ENCODE data around the gene KLK12. TPM values are rescaled to one million over a fixed set of nuclear protein-coding genes. Genes with fewer than 3 reads are reported as not detected.

The KLK12 gene
- total and polyA plus RNA-seq, 11 donors = not detected

DNA sequence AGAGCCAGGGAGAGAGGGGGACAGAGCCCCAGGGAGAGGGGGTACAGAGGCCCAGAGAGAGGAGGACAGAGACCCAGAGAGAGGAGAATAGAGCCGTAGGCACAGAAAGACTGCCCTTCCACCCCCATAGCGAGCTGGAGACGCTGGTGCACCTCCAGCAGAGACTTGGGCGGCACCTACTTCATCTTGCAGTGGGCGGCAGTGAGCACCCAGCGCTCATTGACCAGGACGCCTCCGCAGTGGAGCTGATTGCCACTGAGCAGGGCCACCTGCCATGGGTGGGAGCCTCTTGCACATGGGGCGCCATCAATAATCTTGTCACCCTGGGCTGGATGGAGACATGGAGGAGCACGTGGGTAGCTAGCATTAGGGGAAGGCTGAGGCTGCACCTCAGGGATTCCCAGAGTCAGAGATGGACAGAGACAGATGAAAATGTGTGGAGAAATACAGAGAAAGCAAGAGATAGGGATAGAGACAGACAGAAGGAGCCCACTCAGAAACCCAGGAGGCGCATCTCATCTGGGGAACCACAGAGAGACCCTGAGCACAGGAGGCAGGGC is 53.1 kb downstream of the KLK12 start:
- 56 to 64% (median 59%) methylated on average over 11 of the region's 11 CpGs for WGBS, 4 donors

DNA sequence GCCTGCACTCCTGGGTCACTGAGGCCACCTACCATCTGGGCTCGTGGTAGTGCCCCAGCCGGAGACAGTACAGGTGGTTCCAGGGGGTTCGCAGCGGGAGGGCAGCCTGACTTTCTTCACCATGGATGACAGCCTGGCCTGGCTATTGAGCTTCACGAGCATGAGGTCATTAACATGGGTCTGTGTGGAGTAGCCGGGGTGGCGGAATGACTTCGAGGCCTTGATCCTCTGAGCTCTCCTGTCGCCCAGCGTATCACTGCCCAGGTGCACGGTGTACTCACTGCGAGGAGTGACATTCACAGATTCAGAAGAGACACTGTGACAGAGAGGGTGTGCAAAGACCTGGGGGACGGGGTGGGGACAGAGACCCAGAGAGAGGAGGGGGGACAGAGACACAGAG is 54.6 kb downstream of the KLK12 start:
- ATAC-seq = no peak
- no peak for TF ChIP-seq POLR2A (IDR thresholded peaks at IDR 0.05)
- intact Hi-C loops (cut with DNase I) = no loop called here
- H3K4me3 ChIP-seq = no peak overlapping the region
- no peaks in the 10 kb centered on the region for H3K4me1 ChIP-seq
- no peak for DNase-seq
- peaks cover 0 to 41% (median 5%) of the 10 kb centered on the region in 9 donors for H3K27me3 ChIP-seq
- no peak overlapping the region for H3K27ac ChIP-seq
- H3K9me3 ChIP-seq = peaks cover 0 to 2% (median 0%) of the 10 kb centered on the region in 12 donors
- H3K36me3 ChIP-seq = no peaks in the 10 kb centered on the region
- WGBS, 4 donors = 52 to 61% (median 55%) methylated on average over 13 of the region's 13 CpGs

More for the DNA sequence above, 53.1 kb downstream of the KLK12 start:
- H3K4me1 ChIP-seq = no peaks in the 10 kb centered on the region
- H3K4me3 ChIP-seq = no peak overlapping the region
- H3K36me3 ChIP-seq = no peaks in the 10 kb centered on the region
- no peak overlapping the region for H3K27ac ChIP-seq
- intact Hi-C loops (cut with DNase I) = no loop called here
- ATAC-seq (no peak), DNase-seq (no peak)
- TF ChIP-seq CTCF (IDR thresholded peaks at IDR 0.05) (no peak), POLR2A (IDR thresholded peaks at IDR 0.05) (no peak)
- H3K27me3 ChIP-seq = peaks cover 0 to 35% (median 5%) of the 10 kb centered on the region in 9 donors
- H3K9me3 ChIP-seq = peaks cover 0 to 2% (median 0%) of the 10 kb centered on the region in 12 donors

GRCh38 chr19:50979758-50980157 is 55.0 kb downstream of the KLK12 start:
- Histone ChIP-seq H3K4me3 (no peak overlapping the region), H3K27ac (no peak overlapping the region), H3K27me3 (peaks cover 0 to 41% (median 5%) of the 10 kb centered on the region in 9 donors), H3K36me3 (no peaks in the 10 kb centered on the region), H3K9me3 (no peaks in the 10 kb centered on the region), H3K4me1 (no peaks in the 10 kb centered on the region)
- intact Hi-C loops (cut with DNase I) = no loop called here
- WGBS, 4 donors = 35 to 51% (median 38%) methylated on average over 5 to 8 of the region's 8 CpGs
- no peak for ATAC-seq
- TF ChIP-seq POLR2A (IDR thresholded peaks at IDR 0.05) (no peak), CTCF (IDR thresholded peaks at IDR 0.05) (no peak)
- DNase-seq = no peak

Other genes with a start within 250 kb of the KLK12 start
- not detected for gene ACP4, start 244.6 kb downstream of the KLK12 start, total RNA-seq
- gene ACP4, start 244.6 kb downstream of the KLK12 start, polyA plus RNA-seq = not detected
- 1 to 10 TPM in 1 of 9 donors, under 1 TPM in 3, not detected in 5; 0.53 to 1.4 (median 0.74) TPM for gene KLK1, start 211.2 kb downstream of the KLK12 start, total RNA-seq
- under 1 TPM; 0.50 to 0.51 TPM for gene KLK1, start 211.2 kb downstream of the KLK12 start, polyA plus RNA-seq
- not detected for gene KLK15, start 201.4 kb downstream of the KLK12 start, total RNA-seq
- not detected for gene KLK15, start 201.4 kb downstream of the KLK12 start, polyA plus RNA-seq
- gene KLK3, start 180.1 kb downstream of the KLK12 start, total RNA-seq = not detected
- gene KLK3, start 180.1 kb downstream of the KLK12 start, polyA plus RNA-seq = not detected
- gene KLK2, start 161.6 kb downstream of the KLK12 start, total RNA-seq = not detected
- gene KLK2, start 161.6 kb downstream of the KLK12 start, polyA plus RNA-seq = not detected
- gene KLK4, start 123.6 kb downstream of the KLK12 start, total RNA-seq = not detected
- not detected for gene KLK4, start 123.6 kb downstream of the KLK12 start, polyA plus RNA-seq
- gene KLK5, start 82.0 kb downstream of the KLK12 start, total RNA-seq = 1 to 10 TPM in 1 of 9 donors, not detected in 8; 5.4 TPM
- not detected for gene KLK5, start 82.0 kb downstream of the KLK12 start, polyA plus RNA-seq
- gene KLK6, start 65.4 kb downstream of the KLK12 start, total RNA-seq = not detected
- not detected for gene KLK6, start 65.4 kb downstream of the KLK12 start, polyA plus RNA-seq
- gene KLK7, start 51.1 kb downstream of the KLK12 start, total RNA-seq = 1 to 10 TPM in 1 of 9 donors, not detected in 8; 4.1 TPM
- gene KLK7, start 51.1 kb downstream of the KLK12 start, polyA plus RNA-seq = not detected
- gene KLK8, start 33.4 kb downstream of the KLK12 start, total RNA-seq = 1 to 10 TPM in 1 of 9 donors, not detected in 8; 1.9 TPM
- not detected for gene KLK8, start 33.4 kb downstream of the KLK12 start, polyA plus RNA-seq
- gene KLK10, start 15.3 kb downstream of the KLK12 start, total RNA-seq = 1 to 10 TPM in 1 of 9 donors, under 1 TPM in 4, not detected in 4; 0.12 to 4.0 (median 0.37) TPM
- gene KLK10, start 15.3 kb downstream of the KLK12 start, polyA plus RNA-seq = under 1 TPM in 1 of 2 donors, not detected in 1; 0.33 TPM
- 10 to 100 TPM in 1 of 9 donors, under 1 TPM in 1, not detected in 7; 0.32 to 19.1 TPM for gene KLK11, start 8.4 kb downstream of the KLK12 start, total RNA-seq
- under 1 TPM; 0.35 to 0.42 TPM for gene KLK11, start 8.4 kb downstream of the KLK12 start, polyA plus RNA-seq
- gene KLK13, start 30.1 kb upstream of the KLK12 start, total RNA-seq = 1 to 10 TPM in 1 of 9 donors, not detected in 8; 2.2 TPM
- gene KLK13, start 30.1 kb upstream of the KLK12 start, polyA plus RNA-seq = under 1 TPM in 1 of 2 donors, not detected in 1; 0.90 TPM
- gene KLK14, start 47.9 kb upstream of the KLK12 start, total RNA-seq = under 1 TPM in 6 of 9 donors, not detected in 3; 0.23 to 0.64 (median 0.34) TPM
- under 1 TPM in 1 of 2 donors, not detected in 1; 0.17 TPM for gene KLK14, start 47.9 kb upstream of the KLK12 start, polyA plus RNA-seq
- gene CTU1, start 73.4 kb upstream of the KLK12 start, total RNA-seq = 10 to 100 TPM in 1 of 9 donors, 1 to 10 TPM in 8; 2.5 to 11.2 (median 4.2) TPM
- gene CTU1, start 73.4 kb upstream of the KLK12 start, polyA plus RNA-seq = 1 to 10 TPM; 1.4 to 2.4 TPM
- gene SIGLEC9, start 89.9 kb upstream of the KLK12 start, total RNA-seq = 10 to 100 TPM in 1 of 9 donors, 1 to 10 TPM in 6, under 1 TPM in 2; 0.35 to 18.5 (median 1.7) TPM
- 1 to 10 TPM in 1 of 2 donors, under 1 TPM in 1; 0.27 to 2.0 TPM for gene SIGLEC9, start 89.9 kb upstream of the KLK12 start, polyA plus RNA-seq
- 1 to 10 TPM in 3 of 9 donors, under 1 TPM in 4, not detected in 2; 0.51 to 6.1 (median 0.63) TPM for gene SIGLEC7, start 107.3 kb upstream of the KLK12 start, total RNA-seq
- 1 to 10 TPM; 1.0 to 1.2 TPM for gene SIGLEC7, start 107.3 kb upstream of the KLK12 start, polyA plus RNA-seq
- 10 to 100 TPM in 2 of 9 donors, 1 to 10 TPM in 7; 1.1 to 46.6 (median 3.2) TPM for gene CD33, start 190.1 kb upstream of the KLK12 start, total RNA-seq
- 1 to 10 TPM; 1.7 to 2.3 TPM for gene CD33, start 190.1 kb upstream of the KLK12 start, polyA plus RNA-seq
- gene SIGLECL1, start 216.1 kb upstream of the KLK12 start, total RNA-seq = not detected
- not detected for gene SIGLECL1, start 216.1 kb upstream of the KLK12 start, polyA plus RNA-seq

All from heart left ventricle (tissue), 16 donors.